Amniotic stem cell (primary cell): ENCODE results near the gene WDR64.
A peak's percentile ranks its signal among the peaks of the same experiment; 100 is the strongest.

ENCODE experiments used
- DNase-seq: peaks from one replicate; lab custom pipeline; 2025; lab: John Stamatoyannopoulos, UW

Gene WDR64

DNA sequence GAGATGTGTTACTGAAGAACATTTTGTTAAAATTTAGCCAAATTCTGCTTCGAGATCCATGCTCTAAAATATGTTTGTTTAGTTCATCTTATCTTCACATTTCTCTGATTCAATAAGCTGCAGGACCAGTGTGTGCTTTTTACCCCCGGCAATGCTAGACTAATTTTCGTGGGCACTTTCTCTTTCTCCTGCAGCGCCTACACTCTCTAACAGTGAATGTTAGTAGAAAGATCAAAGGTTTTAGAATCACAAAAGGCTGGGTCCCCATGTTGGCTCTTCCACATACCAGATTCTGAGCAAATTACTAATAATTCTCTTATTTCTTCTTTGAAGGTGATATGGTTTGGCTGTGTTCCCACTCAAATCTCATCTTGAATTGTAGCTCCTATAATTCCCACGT is 20.4 kb upstream of the WDR64 start:
- no peak for DNase-seq

DNA sequence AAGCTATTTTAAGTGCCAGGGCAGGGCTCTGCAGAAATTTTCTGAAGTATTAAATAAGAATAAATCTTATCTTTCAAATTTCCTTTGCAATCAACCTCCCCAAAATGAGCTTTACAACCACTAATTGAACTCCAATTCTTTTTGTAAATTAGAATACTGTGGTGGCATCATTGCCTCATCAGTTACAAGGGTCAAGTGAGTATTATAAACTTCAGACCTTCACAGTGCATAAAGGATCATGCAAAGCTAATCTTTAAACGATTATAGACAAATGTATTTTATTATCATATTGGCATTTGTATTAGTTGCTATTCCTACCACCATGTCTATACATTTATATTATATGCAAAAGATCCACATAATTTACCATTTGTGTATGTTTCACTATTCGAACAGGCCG is 19.1 kb upstream of the WDR64 start:
- no peak for DNase-seq

DNA sequence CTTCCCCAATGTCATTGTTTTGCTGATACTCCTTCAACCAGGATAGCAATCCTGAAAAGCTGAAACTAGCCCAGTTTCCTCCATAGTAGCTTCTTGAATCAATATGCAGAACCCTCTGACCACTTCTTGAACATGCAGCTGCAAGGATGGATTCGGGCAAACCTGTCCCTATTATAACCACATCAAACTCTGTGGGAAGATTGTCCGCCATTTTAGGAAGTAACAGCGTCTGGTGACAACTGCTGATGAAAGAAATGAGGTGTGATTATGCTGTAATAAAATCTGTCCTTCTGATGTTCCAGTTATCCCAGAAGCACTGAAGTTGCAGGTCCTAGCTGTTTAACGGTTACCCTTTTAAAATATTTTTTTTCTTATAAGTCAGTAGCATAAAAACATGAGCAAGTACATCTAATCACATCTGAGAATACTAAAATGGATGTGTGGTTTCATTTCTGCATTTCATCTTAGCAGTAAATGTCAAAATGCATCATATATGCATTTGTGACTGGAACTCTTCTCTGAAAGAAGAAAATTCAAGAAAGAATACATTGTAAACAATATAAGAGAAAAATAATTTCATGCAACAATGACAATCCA is 16.4 kb upstream of the WDR64 start:
- DNase-seq: no peak

DNA sequence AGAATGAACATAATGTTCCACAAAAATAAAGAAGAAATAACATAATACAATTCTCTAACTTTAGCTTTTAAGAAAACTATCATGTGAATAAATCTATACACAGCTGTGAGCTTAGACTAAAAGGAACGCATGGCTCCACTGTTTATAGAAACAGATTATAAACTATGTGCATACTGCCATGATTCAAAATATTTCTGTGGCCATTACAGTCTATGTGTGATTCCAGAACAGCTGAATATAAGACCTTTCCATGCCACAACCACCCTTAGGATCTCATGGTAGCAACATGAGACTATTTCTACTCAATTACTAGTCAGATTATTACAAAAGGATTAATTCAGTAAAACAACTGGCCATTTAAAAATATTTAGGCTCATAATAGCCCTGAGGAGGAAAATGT is 15.8 kb upstream of the WDR64 start:
- DNase-seq: no peak

DNA sequence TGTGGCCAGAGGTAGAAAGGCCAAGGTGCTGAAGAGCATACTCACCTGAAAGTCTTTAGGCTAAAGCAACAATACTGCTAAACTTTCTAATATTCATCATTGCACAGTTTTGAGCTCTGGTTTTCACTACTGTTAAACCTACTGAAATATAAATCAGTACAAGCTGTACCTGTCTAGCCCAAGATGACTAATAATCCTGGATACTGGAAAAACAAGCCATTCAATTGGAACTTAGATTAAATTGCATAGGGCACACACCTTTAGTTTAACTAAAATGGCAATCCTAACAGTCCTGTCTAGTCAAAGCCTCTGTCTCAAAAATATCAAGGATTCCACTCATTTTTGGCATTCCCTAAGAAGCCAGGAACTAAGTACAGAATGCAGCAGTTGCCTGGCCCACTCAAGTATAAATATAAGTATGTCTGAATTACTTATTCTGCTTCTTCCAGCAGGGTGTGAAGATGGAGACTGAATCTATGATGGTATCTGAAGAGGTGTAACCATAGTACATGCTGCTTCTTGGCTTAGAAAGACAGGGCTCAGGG is 15.0 kb upstream of the WDR64 start:
- DNase-seq: no peak

DNA sequence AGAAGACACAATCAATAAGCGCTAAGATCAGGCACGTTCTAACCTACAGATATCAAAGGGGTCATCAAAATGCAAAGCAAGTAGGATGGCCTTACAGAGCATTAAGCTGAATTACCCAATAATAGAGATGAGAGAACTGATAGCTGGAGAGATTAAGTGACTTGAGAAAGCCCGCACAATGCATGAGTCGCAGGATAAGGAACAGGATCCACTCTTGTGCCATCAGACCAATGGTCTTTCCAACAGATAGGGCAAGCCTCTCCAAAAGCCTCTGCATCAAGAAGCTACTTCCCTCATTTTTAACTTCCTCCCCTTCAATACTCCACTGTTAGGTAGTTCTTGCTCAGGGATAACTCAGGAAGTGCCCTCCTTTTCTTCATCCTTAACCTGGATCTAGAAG is 14.5 kb upstream of the WDR64 start:
- DNase-seq: no peak

DNA sequence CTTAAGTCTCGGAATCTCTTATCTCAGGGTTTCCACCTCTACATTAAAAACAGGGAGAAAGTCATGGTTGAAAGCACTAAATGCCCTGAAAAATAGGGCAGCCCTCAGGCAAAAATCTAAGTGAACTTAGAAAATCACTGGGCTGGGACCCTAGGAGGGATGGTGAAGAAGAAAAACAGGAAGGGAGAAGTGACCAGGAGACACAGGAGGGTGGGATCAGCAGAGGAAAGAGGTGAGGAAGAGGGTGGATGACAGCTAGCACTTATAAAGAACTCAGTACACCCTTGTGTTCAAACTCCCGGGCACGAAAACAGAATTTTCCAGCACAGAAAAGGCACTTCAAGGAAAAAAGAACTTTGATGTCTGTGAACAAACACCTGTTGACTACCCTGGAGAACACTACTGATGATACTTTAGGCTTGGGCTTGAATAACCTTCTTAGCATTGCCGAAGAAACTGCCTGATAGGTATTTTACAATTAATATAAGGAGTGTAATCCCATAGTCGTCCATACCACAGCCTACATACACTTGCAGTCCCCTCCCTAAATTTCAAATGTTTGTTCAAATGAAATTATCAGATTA is 13.9 kb upstream of the WDR64 start:
- DNase-seq: no peak

DNA sequence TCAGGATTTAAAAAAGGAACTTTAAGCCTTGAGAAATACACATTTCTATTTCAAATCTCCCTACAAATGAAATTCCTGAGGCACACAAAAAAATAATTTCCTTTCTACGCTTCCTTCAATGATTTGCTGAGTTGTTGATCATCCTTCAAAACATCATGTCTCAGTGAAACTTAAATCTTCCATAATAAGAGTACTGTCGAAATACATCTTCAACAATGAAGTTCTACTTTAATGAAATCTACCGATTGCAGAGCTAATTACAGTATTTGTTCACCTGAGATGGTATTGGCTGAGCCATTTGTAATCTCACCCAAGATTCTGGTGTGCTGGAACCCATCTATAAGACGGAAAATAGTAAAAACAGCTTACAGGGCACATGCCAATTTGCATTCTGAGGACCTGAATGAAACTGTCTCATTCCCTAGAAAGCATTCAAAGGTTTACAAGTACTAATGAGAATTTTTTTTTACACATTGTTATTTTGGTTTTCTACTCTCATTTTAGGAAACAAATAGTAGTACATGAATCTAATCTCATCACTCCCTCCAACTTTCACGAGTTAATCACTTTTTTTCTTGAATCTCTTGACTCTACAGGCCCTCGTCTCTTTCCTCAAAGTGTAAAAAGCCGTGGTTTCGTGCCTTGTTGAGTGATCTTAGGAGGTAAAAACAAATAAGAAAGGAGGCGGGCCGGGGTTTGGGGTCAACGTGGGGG is 13.0 kb upstream of the WDR64 start:
- DNase-seq: no peak

DNA sequence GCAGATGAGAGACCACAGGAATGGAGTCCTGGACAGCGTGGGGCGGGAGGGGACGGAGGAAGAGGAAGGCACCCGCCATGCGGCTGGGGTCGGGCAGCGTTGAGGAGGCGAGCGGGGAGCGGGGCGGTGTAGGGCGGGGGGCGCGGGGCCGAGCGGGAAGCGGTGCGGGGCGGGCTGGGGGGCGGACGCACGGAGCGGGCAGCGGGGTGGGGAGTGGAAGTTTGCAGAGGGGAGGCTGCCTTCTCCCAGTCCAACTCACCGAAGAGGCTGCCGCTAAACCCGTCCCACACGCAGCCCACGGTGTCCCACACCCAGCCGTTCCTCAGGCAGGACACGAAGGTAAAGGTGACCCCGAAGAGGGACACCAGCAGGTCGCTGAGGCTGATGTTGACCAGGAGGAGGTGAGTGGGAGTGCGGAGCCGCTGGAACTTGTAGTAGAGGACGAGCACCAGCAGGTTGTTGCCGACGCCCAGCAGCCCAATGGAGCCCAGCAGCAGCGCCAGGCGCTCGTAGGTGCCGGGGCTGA is 12.4 kb upstream of the WDR64 start:
- no peak for DNase-seq

DNA sequence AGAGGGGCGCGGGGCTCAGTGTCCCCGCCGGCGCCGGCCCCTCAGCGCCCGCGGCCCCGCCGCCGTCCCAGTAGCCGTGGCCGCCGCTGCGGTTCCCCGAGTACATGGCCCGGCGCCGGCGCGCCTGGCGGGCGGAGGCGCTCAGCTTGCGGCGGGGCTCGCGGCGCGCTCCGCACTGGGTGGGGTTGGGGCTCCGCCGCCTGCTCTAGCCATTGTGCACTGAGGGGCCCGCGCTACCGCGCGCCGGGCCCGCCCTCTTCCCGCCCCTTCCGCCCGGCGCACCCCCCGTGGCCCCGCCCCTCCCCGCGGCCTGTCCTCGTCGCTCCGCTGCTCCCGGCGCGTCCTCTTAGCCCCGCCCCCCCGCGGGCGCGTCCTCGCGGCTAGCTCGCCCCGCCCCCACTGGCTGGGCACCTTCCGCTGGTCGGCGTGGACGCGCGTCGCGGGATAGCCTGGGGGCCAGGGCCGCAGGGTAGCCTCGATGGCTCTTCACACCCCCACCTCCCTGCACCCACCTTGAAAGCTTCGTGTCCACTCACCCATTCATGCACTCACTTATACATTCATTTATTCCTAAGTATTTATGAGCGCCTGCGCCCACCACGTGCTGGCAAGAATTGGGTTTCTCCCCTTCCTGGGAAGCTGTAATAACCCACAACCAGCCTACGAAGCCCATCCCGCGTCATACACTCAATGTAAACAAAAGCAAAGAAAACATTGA is 11.8 kb upstream of the WDR64 start, which contains the start of the genes CHML and OPN3:
TSS of gene CHML (minus strand) at position 221 of the 718 bp plus-strand sequence. CDS start 4,603 bp downstream, outside the sequence.
TSS of gene OPN3 (minus strand) at position 221 of the 718 bp plus-strand sequence. CDS start at position 106, 115 bp downstream.
- DNase-seq: peak; percentile 61

DNA sequence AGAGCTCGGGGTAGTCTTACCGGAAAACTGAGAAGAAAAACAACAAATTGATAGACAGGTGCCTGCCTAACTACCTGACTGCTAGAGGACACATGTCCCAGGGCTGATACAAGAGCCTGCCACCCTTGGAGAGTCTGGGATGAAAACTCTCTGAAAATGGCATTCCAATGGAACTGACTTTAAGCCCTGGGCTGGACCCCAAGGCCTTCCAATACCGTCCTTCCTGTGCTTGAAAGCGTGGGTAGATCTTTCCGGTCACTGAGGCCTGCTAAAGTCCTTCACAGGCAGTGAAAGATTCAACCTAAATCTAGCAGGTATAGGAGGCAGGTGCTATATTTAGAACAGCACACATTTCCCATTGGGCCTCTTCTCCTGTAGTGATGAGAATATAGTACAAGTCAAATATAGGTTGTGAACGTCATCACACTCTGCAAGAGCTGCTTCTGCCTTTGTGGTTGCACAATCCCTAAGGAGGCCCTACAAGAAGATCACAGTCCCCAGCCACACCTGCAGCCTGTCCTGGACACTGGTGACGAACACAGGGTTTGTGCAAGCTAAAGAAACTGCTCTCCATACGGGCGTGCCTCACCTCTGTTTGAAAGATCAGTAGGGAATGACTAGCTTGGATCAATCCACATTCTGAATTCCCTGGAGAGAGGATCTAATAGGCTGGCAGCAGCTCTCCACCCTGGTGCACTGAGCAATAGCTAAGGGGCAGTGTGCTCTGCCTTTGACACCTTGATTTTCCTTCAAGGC is 11.0 kb upstream of the WDR64 start:
- no peak for DNase-seq

DNA sequence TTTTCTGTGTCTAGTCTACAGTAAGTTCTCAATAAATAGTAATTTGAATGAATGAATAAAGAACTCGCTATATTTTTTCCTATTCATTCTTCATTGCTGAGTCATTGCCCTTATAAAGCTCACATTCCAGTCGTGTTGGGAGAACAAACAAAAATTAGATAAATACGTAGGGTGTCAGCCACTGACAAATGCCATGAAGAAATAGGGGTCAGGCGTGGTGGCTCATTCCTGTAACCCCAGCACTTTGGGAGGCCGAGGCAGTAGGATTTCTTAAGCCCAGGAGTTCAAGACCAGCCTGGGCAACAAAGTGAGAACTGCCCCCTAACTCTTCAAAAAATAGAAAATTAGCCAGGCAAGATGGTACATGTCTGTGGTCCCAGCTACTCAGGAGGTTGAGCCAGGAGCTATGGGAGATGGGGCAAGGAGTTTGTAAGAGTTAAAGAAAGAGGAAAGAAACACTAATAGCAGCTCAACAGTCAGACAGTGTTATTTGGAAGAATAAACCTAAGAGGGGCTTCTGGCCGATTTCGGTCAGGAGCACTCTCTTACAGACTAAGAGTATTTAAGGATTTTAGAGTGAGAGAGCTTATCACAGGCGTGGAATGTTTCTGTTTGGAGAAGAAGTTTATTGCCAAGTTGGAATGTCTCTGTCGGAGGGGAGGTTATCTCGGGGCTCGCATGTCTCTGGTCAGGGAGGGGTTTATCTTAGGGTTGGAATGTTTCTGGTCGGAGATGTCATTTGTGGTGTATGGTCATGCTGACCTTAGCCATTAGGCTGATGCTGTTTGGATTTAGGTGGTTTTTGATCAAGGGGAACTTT is 10.1 kb upstream of the WDR64 start:
- DNase-seq: no peak

DNA sequence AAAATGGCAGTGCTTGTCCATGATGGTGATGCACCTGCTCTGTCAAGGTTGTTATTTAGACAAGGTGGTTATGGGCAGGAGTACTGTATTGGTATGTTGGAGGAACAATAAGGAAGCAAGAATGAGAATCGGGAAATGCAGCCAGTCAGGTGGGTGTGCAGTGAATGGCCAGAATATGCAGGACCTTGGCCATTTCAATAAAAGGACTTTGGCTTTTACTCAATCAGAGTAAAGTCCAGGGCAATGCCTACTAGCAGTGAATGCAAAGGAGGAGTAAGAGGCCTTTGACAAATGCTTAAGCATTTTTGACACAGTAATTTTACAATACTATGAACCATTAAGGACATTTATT is 9.5 kb upstream of the WDR64 start:
- no peak for DNase-seq

DNA sequence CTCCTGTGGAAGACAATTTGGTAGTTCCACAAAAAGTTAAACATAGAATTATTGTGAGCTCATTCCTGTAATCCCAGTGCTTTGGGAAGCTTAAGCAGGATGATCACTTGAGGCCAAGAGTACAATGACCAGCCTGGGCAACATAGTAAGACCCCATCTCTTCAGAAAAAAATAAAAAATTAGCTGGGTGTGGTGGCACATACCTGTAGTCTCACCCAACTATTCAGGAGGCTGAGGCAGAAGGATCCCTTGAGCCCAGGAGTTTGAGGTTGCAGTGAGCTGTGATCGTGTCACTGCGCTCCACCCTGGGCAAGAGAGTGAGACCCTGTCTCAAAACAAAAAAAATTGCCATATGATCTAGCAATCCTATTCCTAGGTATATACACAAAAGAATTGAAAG is 7.8 kb upstream of the WDR64 start:
- no peak for DNase-seq

DNA sequence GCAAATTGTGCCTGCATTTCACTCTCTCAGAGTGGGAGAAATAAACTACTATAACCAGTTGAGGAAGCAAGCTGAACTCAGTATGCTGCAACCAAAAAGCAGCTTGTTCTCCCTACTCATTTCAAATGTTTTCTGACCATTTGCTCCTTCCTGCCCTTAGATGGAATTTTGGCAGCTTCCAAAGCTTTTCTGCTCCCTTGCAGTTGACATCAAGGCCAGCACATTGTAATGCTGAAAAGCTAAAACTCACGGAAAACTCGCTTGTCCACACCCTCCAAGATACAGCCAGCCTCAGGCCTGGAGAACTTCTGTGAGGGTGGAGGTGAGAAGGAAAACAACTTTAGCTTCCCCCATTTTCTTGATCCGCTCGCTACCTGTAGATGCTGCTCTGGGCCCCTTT is 6.9 kb upstream of the WDR64 start:
- no peak for DNase-seq

DNA sequence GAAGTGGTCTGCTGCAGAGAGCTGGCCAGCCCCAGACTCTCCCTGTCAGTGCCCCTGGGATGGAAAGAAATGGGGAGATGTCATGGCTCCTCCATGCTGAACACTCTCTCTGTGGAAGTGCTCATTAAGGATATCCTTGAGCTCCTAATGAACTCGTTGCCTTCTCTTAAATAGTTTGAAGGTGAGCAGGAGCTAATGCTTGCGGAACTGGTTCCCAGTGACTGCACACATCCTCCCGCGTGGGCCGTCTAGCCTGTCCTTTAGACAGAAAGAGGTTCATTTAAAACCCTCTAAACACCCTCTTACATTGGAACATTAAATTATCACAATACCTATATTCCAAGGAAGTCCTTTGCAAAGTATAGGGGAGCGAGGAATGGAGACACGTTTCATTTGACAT is 5.9 kb upstream of the WDR64 start:
- DNase-seq: no peak

DNA sequence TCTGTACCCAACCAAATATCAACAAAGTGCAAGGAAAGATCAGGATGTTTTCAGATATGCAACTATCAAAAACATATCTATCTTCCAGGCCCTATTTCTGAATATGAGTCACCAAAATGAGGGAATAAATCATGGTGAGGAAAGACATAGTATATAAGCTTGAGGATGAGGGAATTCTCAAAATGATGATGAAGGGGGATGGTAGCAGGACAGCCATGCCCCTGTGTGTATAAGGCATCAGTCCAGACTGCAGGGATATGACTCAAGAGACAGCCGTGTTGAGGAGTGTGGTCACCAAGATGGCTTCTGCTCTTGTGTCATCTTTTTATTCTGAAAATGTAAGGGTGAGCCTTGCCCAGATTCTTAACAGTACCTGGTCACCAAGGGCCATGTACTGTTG is 4.4 kb upstream of the WDR64 start:
- DNase-seq: no peak

DNA sequence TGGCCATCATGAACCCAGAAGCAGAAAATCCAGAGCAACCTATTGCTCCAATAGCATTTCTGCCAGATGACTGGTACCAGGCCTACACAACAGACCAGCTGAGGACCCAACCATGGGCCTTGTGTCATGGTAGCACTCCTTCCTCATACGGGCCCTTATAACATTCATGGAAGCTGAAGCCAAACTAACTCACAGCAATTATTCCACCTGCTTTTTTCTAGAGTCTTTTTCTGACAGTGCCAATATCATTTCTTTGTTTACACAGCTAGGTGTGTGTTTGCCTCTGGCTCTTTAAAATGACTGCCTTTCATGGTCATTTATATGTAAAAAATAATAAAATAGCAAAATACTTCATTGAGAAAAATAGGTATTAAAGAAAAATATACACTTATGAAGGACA is 3.9 kb upstream of the WDR64 start:
- no peak for DNase-seq

DNA sequence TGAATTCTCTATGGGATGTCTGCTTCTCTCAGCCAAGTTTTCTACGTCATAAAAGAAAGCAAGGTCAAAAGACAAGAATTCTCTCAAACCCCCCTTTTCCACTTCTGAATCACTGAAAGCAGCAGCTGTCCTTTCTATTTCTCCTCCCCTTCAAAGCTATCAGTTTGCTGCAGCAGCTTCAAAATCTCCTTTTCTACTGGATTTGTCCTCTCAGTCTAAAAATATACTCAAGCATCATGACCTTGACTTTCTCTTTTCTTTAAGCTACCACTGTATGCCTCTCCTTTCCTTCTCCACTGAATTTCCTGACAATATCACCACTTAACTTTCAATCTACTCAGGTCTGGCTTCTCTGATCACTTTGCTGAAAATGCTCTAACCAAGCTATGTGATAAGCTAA is 1.9 kb downstream of the WDR64 start:
- no peak for DNase-seq

DNA sequence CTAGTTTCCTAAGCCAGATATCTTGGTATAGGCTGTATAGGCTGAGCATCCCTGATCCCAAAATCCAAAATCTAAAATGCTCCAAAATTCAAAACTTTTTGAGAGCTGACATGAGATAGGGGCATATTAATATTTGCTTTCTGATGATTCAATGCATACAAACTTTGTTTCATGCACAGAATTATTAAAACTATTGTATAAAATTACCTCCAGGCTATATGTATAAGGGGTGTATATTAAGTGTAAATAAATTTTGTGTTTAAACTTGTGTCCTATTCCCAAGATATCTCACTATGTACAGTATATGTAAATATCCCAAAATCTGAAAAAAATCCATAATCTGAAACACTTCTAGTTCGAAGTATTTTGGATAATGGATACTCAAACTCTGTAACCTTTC is 2.6 kb downstream of the WDR64 start:
- no peak for DNase-seq
